ENCODE measurements around the gene RAD51C. TPM values are rescaled to one million over a fixed set of nuclear protein-coding genes. Genes with fewer than 3 reads are reported as not detected.

Gene RAD51C
- total RNA-seq, 1 donor from 2014 or later, result 37.6 TPM

DNA sequence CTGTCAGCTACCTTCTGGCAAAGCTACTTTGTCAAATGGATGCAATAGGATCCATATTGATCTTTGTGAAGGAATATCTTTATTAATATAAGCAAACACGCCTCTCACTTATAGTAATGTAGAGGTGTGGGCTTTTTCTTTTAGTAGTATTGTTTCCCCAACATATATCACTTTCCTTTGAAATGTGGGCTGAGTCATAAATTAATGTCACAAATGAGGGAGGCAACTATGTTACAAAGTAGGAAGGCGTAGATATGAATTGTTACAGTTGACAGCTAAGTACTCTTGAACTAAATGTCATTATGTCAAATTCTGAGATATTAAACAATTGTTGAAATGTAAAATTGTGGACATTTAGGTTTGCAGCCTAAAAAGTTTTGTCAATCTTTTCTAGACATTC lies 60.6 kb downstream of the RAD51C start:
- H3K27ac ChIP-seq (replicated peaks), result no peak overlapping the region
- H3K4me3 ChIP-seq, result no peak overlapping the region
- DNase-seq, result no peak
- H3K4me1 ChIP-seq, result peaks cover 20% of the 10 kb centered on the region
- intact Hi-C loops (cut with micrococcal nuclease), result no loop called here
- H3K9me3 ChIP-seq (replicated peaks), result no peaks in the 10 kb centered on the region
- H3K27me3 ChIP-seq (ENCODE audit: low read depth), result peaks cover 34% of the 10 kb centered on the region
- TF ChIP-seq, protein P1, sequence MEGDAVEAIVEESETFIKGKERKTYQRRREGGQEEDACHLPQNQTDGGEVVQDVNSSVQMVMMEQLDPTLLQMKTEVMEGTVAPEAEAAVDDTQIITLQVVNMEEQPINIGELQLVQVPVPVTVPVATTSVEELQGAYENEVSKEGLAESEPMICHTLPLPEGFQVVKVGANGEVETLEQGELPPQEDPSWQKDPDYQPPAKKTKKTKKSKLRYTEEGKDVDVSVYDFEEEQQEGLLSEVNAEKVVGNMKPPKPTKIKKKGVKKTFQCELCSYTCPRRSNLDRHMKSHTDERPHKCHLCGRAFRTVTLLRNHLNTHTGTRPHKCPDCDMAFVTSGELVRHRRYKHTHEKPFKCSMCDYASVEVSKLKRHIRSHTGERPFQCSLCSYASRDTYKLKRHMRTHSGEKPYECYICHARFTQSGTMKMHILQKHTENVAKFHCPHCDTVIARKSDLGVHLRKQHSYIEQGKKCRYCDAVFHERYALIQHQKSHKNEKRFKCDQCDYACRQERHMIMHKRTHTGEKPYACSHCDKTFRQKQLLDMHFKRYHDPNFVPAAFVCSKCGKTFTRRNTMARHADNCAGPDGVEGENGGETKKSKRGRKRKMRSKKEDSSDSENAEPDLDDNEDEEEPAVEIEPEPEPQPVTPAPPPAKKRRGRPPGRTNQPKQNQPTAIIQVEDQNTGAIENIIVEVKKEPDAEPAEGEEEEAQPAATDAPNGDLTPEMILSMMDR (IDR thresholded peaks at IDR 0.05; ENCODE audit: borderline replicate concordance), result no peak
- H3K36me3 ChIP-seq, result no peaks in the 10 kb centered on the region

GRCh38 chr17:58755269-58755576 lies 62.8 kb downstream of the RAD51C start:
- DNase-seq, result no peak
- no peaks in the 10 kb centered on the region for H3K9me3 ChIP-seq (replicated peaks)
- no peak overlapping the region for H3K27ac ChIP-seq (replicated peaks)
- peaks cover 56% of the 10 kb centered on the region for H3K27me3 ChIP-seq (ENCODE audit: low read depth)
- H3K4me3 ChIP-seq, result peak overlapping the region; percentile 75
- TF ChIP-seq, protein P1 (IDR thresholded peaks at IDR 0.05; ENCODE audit: borderline replicate concordance), result no peak
- H3K36me3 ChIP-seq, result no peaks in the 10 kb centered on the region
- intact Hi-C loops (cut with micrococcal nuclease), result no loop called here
- H3K4me1 ChIP-seq, result peaks cover 20% of the 10 kb centered on the region

- H3K4me1 ChIP-seq, result peaks cover 20% of the 10 kb centered on the region
- intact Hi-C loops (cut with micrococcal nuclease), result no loop called here
- peak within 1 kb of the TSS; percentile 75 for H3K4me3 ChIP-seq
- peak; percentile 25 for DNase-seq
- H3K36me3 ChIP-seq, result no peaks in the 10 kb centered on the region
- H3K27me3 ChIP-seq (ENCODE audit: low read depth), result peaks cover 61% of the 10 kb centered on the region
- H3K27ac ChIP-seq (replicated peaks), result no peak within 1 kb of the TSS
- H3K9me3 ChIP-seq (replicated peaks), result no peaks in the 10 kb centered on the region
- TF ChIP-seq, protein P1 (IDR thresholded peaks at IDR 0.05; ENCODE audit: borderline replicate concordance), result no peak
Observed at GRCh38 chr17:58755577-58756245, 63.3 kb downstream of the RAD51C start, which contains the start of gene PPM1E. TSS of gene PPM1E (plus strand) at chr17:58755854.

GRCh38 chr17:58756246-58757161 lies 64.1 kb downstream of the RAD51C start:
- H3K4me3 ChIP-seq, result peak overlapping the region; percentile 75
- TF ChIP-seq, protein P1 (IDR thresholded peaks at IDR 0.05; ENCODE audit: borderline replicate concordance), result no peak
- intact Hi-C loops (cut with micrococcal nuclease), result no loop called here
- H3K4me1 ChIP-seq, result peaks cover 20% of the 10 kb centered on the region
- no peaks in the 10 kb centered on the region for H3K9me3 ChIP-seq (replicated peaks)
- H3K27ac ChIP-seq (replicated peaks), result no peak overlapping the region
- H3K27me3 ChIP-seq (ENCODE audit: low read depth), result peaks cover 69% of the 10 kb centered on the region
- DNase-seq, result no peak
- H3K36me3 ChIP-seq, result no peaks in the 10 kb centered on the region

GRCh38 chr17:58757162-58757613 lies 64.8 kb downstream of the RAD51C start:
- H3K36me3 ChIP-seq, result no peaks in the 10 kb centered on the region
- no peak for DNase-seq
- TF ChIP-seq, protein P1 (IDR thresholded peaks at IDR 0.05; ENCODE audit: borderline replicate concordance), result no peak
- H3K4me3 ChIP-seq, result peak overlapping the region; percentile 75
- intact Hi-C loops (cut with micrococcal nuclease), result no loop called here
- no peaks in the 10 kb centered on the region for H3K9me3 ChIP-seq (replicated peaks)
- H3K27ac ChIP-seq (replicated peaks), result no peak overlapping the region
- peaks cover 20% of the 10 kb centered on the region for H3K4me1 ChIP-seq
- peaks cover 75% of the 10 kb centered on the region for H3K27me3 ChIP-seq (ENCODE audit: low read depth)
